H1 (cell line): ENCODE data around the gene ITPR1.

Experiments used
- CTCF ChIP-seq, 3 experiments: IDR thresholded peaks; 1 replicate in 2 of 3; 2 replicates in 1 of 3; pipeline versions ENCODE4 v1.5.1 to v1.6.1; 2011; ENCODE audit warnings: low read length in 3 of 3, mild to moderate bottlenecking in 3 of 3, inconsistent platforms in 2 of 3, low read depth in 1 of 3, moderate library complexity in 1 of 3; ENCODE audit not compliant: insufficient read depth in 1 of 3; ENCODE audit errors: control extremely low read depth in 1 of 3
- EZH2 ChIP-seq: fragments of 200-600 bp; sonication (generic); IDR thresholded peaks from 2 replicates; pipeline ENCODE4 v1.7.1; 2012; ENCODE audit warnings: low read depth, mild to moderate bottlenecking, moderate library complexity, low read length, inconsistent platforms; ENCODE audit not compliant: severe bottlenecking
- JUN ChIP-seq: IDR thresholded peaks from 2 replicates; pipeline ENCODE4 v1.6.1; 2011; ENCODE audit warnings: low read depth, mild to moderate bottlenecking, improper control_type of control experiment, low read length
- RXRA ChIP-seq: IDR thresholded peaks from 2 replicates; pipeline ENCODE4 v1.6.1; 2011; ENCODE audit warnings: low read depth, mild to moderate bottlenecking, low read length, moderate library complexity; ENCODE audit not compliant: insufficient read depth

- TF ChIP-seq JUN (no peak), CTCF (IDR thresholded peaks at IDR 0.05; ENCODE audit: control extremely low read depth in 1 of 3, insufficient read depth in 1 of 3, low read depth in 1 of 3, low read length in 3 of 3) (no peak), RXRA (no peak), EZH2 (no peak)
Measured at GRCh38 chr3:4816718-4817117, 323.6 kb downstream of the ITPR1 start.
